GM19239 (cell line): ENCODE results near the gene XYLT2.
A peak's percentile ranks its signal among the peaks of the same experiment; 100 is the strongest.
"Not testable (repeated sequence)": the region's sequence is repeated elsewhere in the genome, so short reads cannot be mapped to it uniquely, and the experiment has no call there.

Source experiments
- DNase-seq: peaks from one replicate; pipeline ENCODE4 v3.0.0; 2011; ENCODE audit warnings: low spot score; ENCODE audit not compliant: insufficient read length
- FAIRE-seq: peaks from 2 replicates; lab custom pipeline; 2011; peaks lifted over from hg19 to GRCh38; lab: Jason Lieb, UNC

Gene XYLT2

GRCh38 chr17:50381920-50382319, 36.0 kb downstream of the XYLT2 start:
- no peak for FAIRE-seq
- no peak for DNase-seq

GRCh38 chr17:50382931-50383330, 37.0 kb downstream of the XYLT2 start:
- DNase-seq (no peak), FAIRE-seq (no peak)

- FAIRE-seq (no peak), DNase-seq (no peak)
Observed at GRCh38 chr17:50386510-50386909, 40.6 kb downstream of the XYLT2 start.

GRCh38 chr17:50388728-50389127, 42.8 kb downstream of the XYLT2 start:
- FAIRE-seq = no peak
- no peak for DNase-seq

GRCh38 chr17:50389534-50389933, 43.6 kb downstream of the XYLT2 start:
- FAIRE-seq (no peak), DNase-seq (no peak)

GRCh38 chr17:50392621-50393020, 46.7 kb downstream of the XYLT2 start:
- FAIRE-seq = no peak
- DNase-seq = no peak

GRCh38 chr17:50393700-50394099, 47.8 kb downstream of the XYLT2 start:
- no peak for DNase-seq
- no peak for FAIRE-seq

GRCh38 chr17:50394711-50395110, 48.8 kb downstream of the XYLT2 start:
- DNase-seq (no peak), FAIRE-seq (no peak)

- no peak for FAIRE-seq
- no peak for DNase-seq
Observed at GRCh38 chr17:50396261-50397110, 50.6 kb downstream of the XYLT2 start.

GRCh38 chr17:50397111-50397918, 51.4 kb downstream of the XYLT2 start, which contains the start of gene LRRC59:
Gene LRRC59 (minus strand): TSS chr17:50397523. CDS start chr17:50397317, 206 bp downstream.
- FAIRE-seq (peak; percentile 87), DNase-seq (peak; percentile 87)

- FAIRE-seq (no peak), DNase-seq (no peak)
Observed at GRCh38 chr17:50397919-50398285, 52.0 kb downstream of the XYLT2 start.

GRCh38 chr17:50398672-50399071, 52.7 kb downstream of the XYLT2 start:
- DNase-seq, FAIRE-seq: not testable (repeated sequence)

- not testable (repeated sequence) for FAIRE-seq, DNase-seq
Observed at GRCh38 chr17:50399591-50399990, 53.7 kb downstream of the XYLT2 start.

- not testable (repeated sequence) for FAIRE-seq, DNase-seq
Observed at GRCh38 chr17:50405351-50405750, 59.4 kb downstream of the XYLT2 start.

GRCh38 chr17:50406578-50406977, 60.7 kb downstream of the XYLT2 start:
- no peak for DNase-seq
- FAIRE-seq = no peak

GRCh38 chr17:50407921-50408320, 62.0 kb downstream of the XYLT2 start:
- FAIRE-seq (no peak), DNase-seq (no peak)
